CD4-positive, CD25-positive, alpha-beta regulatory T cell (primary cell): ENCODE data around the gene CD300LB. TPM values are rescaled to one million over a fixed set of nuclear protein-coding genes. Genes with fewer than 3 reads are reported as not detected.

Experiments used
- ATAC-seq, 2 donors: fragments of 150-1000 bp; cut with Tn5 transposase; one replicate each; pipeline ENCODE4 v1.10.0; 2021; ENCODE audit warnings: low read depth in 2 of 2, moderate number of reproducible peaks in 2 of 2, moderate library complexity in 1 of 2
- DNase-seq, 3 donors: peaks; one replicate each; pipeline versions ENCODE4 v3.0.0 to v3.0.0-alpha.2; 2012 to 2022; ENCODE audit warnings: mixed read lengths in 1 of 3
- H3K27ac ChIP-seq: one replicate; pipeline ENCODE4 v1.7.0; 2013; ENCODE audit warnings: mild to moderate bottlenecking, low read length; ENCODE audit not compliant: insufficient read depth, poor library complexity, severe bottlenecking
- H3K27me3 ChIP-seq: one replicate; pipeline ENCODE4 v1.7.0; 2013; ENCODE audit warnings: low read length; ENCODE audit not compliant: control insufficient read depth, insufficient read depth
- H3K36me3 ChIP-seq: one replicate; pipeline ENCODE4 v1.7.0; 2013; ENCODE audit warnings: mild to moderate bottlenecking, low read length, moderate library complexity; ENCODE audit not compliant: control insufficient read depth, insufficient read depth
- H3K4me1 ChIP-seq: 2 replicates; pipeline ENCODE4 v1.7.0; 2013; ENCODE audit warnings: mild to moderate bottlenecking, low read length; ENCODE audit not compliant: insufficient read depth, control insufficient read depth, poor library complexity, severe bottlenecking
- H3K4me3 ChIP-seq: one replicate; pipeline ENCODE4 v1.7.0; 2013; ENCODE audit warnings: low read depth, mild to moderate bottlenecking, low read length, moderate library complexity
- H3K9me3 ChIP-seq, 2 experiments: 1 replicate in 1 of 2; 2 replicates in 1 of 2; pipeline ENCODE4 v1.7.0; 2013; ENCODE audit warnings: low read length in 2 of 2, mild to moderate bottlenecking in 1 of 2, moderate library complexity in 1 of 2; ENCODE audit not compliant: control insufficient read depth in 2 of 2
- H3K27ac Mint-ChIP-seq, 3 donors: one replicate each; pipeline ENCODE4 v1.8.0; 2020 to 2022; ENCODE audit warnings: mild to moderate bottlenecking in 3 of 3, mixed read lengths in 3 of 3, moderate library complexity in 2 of 3
- H3K27me3 Mint-ChIP-seq: one replicate; pipeline ENCODE4 v1.8.0; 2022; ENCODE audit warnings: mild to moderate bottlenecking, mixed read lengths
- H3K36me3 Mint-ChIP-seq: one replicate; pipeline ENCODE4 v1.8.0; 2020; ENCODE audit warnings: mixed read lengths
- H3K4me1 Mint-ChIP-seq, 4 donors: one replicate each; pipeline ENCODE4 v1.8.0; 2020 to 2022; ENCODE audit warnings: mixed read lengths in 4 of 4, mild to moderate bottlenecking in 1 of 4
- H3K4me3 Mint-ChIP-seq, 4 donors: one replicate each; pipeline ENCODE4 v1.8.0; 2020 to 2022; ENCODE audit warnings: mild to moderate bottlenecking in 4 of 4, mixed read lengths in 4 of 4, moderate library complexity in 3 of 4
- H3K9me3 Mint-ChIP-seq, 7 donors: one replicate each; pipeline ENCODE4 v1.8.0; 2020 to 2022; ENCODE audit warnings: mixed read lengths in 7 of 7, mild to moderate bottlenecking in 3 of 7, moderate library complexity in 2 of 7
- polyA plus RNA-seq, 4 donors: library from polyadenylated mRNA; unstranded; fragments of 300-500 nt; fragmentation: Illumina TruSeq; gene quantifications; one replicate each; pipeline ENCODE4 v1.2.3, GENCODE V29; 2021
- total RNA-seq: library from RNA; stranded (reverse); gene quantifications from one replicate; pipeline ENCODE4 v1.2.3, GENCODE V29; 2022

The CD300LB gene
- total and polyA plus RNA-seq, 5 donors from 2014 or later, result not detected

- H3K27ac Mint-ChIP-seq, result no peak overlapping the region
- peaks cover 8% of the 10 kb centered on the region for H3K27me3 ChIP-seq
- no peaks in the 10 kb centered on the region for H3K36me3 ChIP-seq
- no peak overlapping the region for H3K4me3 ChIP-seq
- H3K9me3 Mint-ChIP-seq, result no peaks in the 10 kb centered on the region
- H3K36me3 Mint-ChIP-seq, result no peaks in the 10 kb centered on the region
- H3K4me1 Mint-ChIP-seq, result peaks cover 0 to 2% (median under 1%) of the 10 kb centered on the region in 4 donors
- H3K27ac ChIP-seq, result no peak overlapping the region
- DNase-seq (no peak), ATAC-seq (peak; percentile 45)
- H3K4me3 Mint-ChIP-seq, result no peak overlapping the region
- H3K4me1 ChIP-seq, result no peaks in the 10 kb centered on the region
- no peaks in the 10 kb centered on the region for H3K9me3 ChIP-seq
- H3K27me3 Mint-ChIP-seq, result peaks cover 31% of the 10 kb centered on the region
These were observed 2.6 kb downstream of the CD300LB start for GRCh38 chr17:74528491-74529199.

- H3K9me3 ChIP-seq, result no peaks in the 10 kb centered on the region
- peaks cover 0 to 3% (median 0%) of the 10 kb centered on the region in 7 donors for H3K9me3 Mint-ChIP-seq
- DNase-seq (no peak), ATAC-seq (no peak)
- peaks cover 24% of the 10 kb centered on the region for H3K27me3 Mint-ChIP-seq
- H3K4me3 ChIP-seq, result no peak overlapping the region
- no peak overlapping the region for H3K4me3 Mint-ChIP-seq
- H3K27ac ChIP-seq, result no peak overlapping the region
- no peaks in the 10 kb centered on the region for H3K36me3 Mint-ChIP-seq
- no peaks in the 10 kb centered on the region for H3K4me1 Mint-ChIP-seq
- H3K36me3 ChIP-seq, result no peaks in the 10 kb centered on the region
- peaks cover 6% of the 10 kb centered on the region for H3K27me3 ChIP-seq
- H3K27ac Mint-ChIP-seq, result no peak overlapping the region
- H3K4me1 ChIP-seq, result no peaks in the 10 kb centered on the region
These were observed 3.5 kb downstream of the CD300LB start for GRCh38 chr17:74527756-74528155.

- no peak overlapping the region for H3K27ac ChIP-seq
- DNase-seq (no peak), ATAC-seq (no peak)
- no peaks in the 10 kb centered on the region for H3K36me3 ChIP-seq
- Mint-ChIP-seq H3K27ac (no peak overlapping the region), H3K9me3 (peaks cover 0 to 3% (median 0%) of the 10 kb centered on the region in 7 donors), H3K27me3 (peaks cover 17% of the 10 kb centered on the region), H3K36me3 (no peaks in the 10 kb centered on the region), H3K4me3 (no peak overlapping the region), H3K4me1 (no peaks in the 10 kb centered on the region)
- H3K4me3 ChIP-seq, result no peak overlapping the region
- H3K9me3 ChIP-seq, result no peaks in the 10 kb centered on the region
- no peaks in the 10 kb centered on the region for H3K4me1 ChIP-seq
- peaks cover 2% of the 10 kb centered on the region for H3K27me3 ChIP-seq
These were observed 4.2 kb downstream of the CD300LB start for GRCh38 chr17:74527081-74527480.

GRCh38 chr17:74526681-74527080, 4.6 kb downstream of the CD300LB start:
- Histone ChIP-seq H3K36me3 (no peaks in the 10 kb centered on the region), H3K27ac (no peak overlapping the region), H3K4me3 (no peak overlapping the region), H3K4me1 (no peaks in the 10 kb centered on the region), H3K9me3 (no peaks in the 10 kb centered on the region), H3K27me3 (no peaks in the 10 kb centered on the region)
- Mint-ChIP-seq H3K9me3 (peaks cover 0 to 3% (median 0%) of the 10 kb centered on the region in 7 donors), H3K27ac (no peak overlapping the region), H3K36me3 (no peaks in the 10 kb centered on the region), H3K4me3 (no peak overlapping the region), H3K27me3 (peaks cover 13% of the 10 kb centered on the region), H3K4me1 (no peaks in the 10 kb centered on the region)
- ATAC-seq (no peak), DNase-seq (no peak)

GRCh38 chr17:74525781-74526288, 5.4 kb downstream of the CD300LB start:
- Histone ChIP-seq H3K27me3 (no peaks in the 10 kb centered on the region), H3K9me3 (no peaks in the 10 kb centered on the region)
- no peak overlapping the region for H3K27ac Mint-ChIP-seq

GRCh38 chr17:74525465-74525725, 5.9 kb downstream of the CD300LB start:
- H3K36me3 Mint-ChIP-seq, result no peaks in the 10 kb centered on the region

More at GRCh38 chr17:74525781-74526288, 5.4 kb downstream of the CD300LB start:
- Mint-ChIP-seq H3K4me1 (no peaks in the 10 kb centered on the region), H3K27me3 (peaks cover 7% of the 10 kb centered on the region), H3K36me3 (no peaks in the 10 kb centered on the region), H3K4me3 (no peak overlapping the region), H3K9me3 (peaks cover 0 to 3% (median 0%) of the 10 kb centered on the region in 7 donors)
- DNase-seq (no peak), ATAC-seq (no peak)
- no peak overlapping the region for H3K27ac ChIP-seq
- no peaks in the 10 kb centered on the region for H3K36me3 ChIP-seq
- H3K4me1 ChIP-seq, result no peaks in the 10 kb centered on the region
- H3K4me3 ChIP-seq, result no peak overlapping the region

GRCh38 chr17:74524653-74525464, 6.4 kb downstream of the CD300LB start:
- Histone ChIP-seq H3K27me3 (no peaks in the 10 kb centered on the region), H3K4me3 (no peak overlapping the region), H3K27ac (no peak overlapping the region), H3K4me1 (no peaks in the 10 kb centered on the region), H3K9me3 (no peaks in the 10 kb centered on the region), H3K36me3 (no peaks in the 10 kb centered on the region)
- no peak for ATAC-seq
- Mint-ChIP-seq H3K27me3 (peaks cover 9% of the 10 kb centered on the region), H3K9me3 (peaks cover 0 to 3% (median 0%) of the 10 kb centered on the region in 7 donors), H3K36me3 (no peaks in the 10 kb centered on the region), H3K27ac (no peak overlapping the region), H3K4me1 (no peaks in the 10 kb centered on the region), H3K4me3 (no peak overlapping the region)
- DNase-seq, result no peak

More at GRCh38 chr17:74525465-74525725, 5.9 kb downstream of the CD300LB start:
- H3K27me3 Mint-ChIP-seq, result peaks cover 7% of the 10 kb centered on the region
- H3K27ac ChIP-seq, result no peak overlapping the region
- H3K27me3 ChIP-seq, result no peaks in the 10 kb centered on the region
- H3K27ac Mint-ChIP-seq, result peak overlapping the region in 1 of 3 donors; percentile 91
- ATAC-seq (no peak), DNase-seq (no peak)
- H3K4me1 ChIP-seq, result no peaks in the 10 kb centered on the region
- H3K9me3 Mint-ChIP-seq, result peaks cover 0 to 3% (median 0%) of the 10 kb centered on the region in 7 donors
- no peaks in the 10 kb centered on the region for H3K9me3 ChIP-seq
- H3K4me3 ChIP-seq, result no peak overlapping the region
- no peaks in the 10 kb centered on the region for H3K36me3 ChIP-seq
- H3K4me3 Mint-ChIP-seq, result no peak overlapping the region
- no peaks in the 10 kb centered on the region for H3K4me1 Mint-ChIP-seq
